Nephron progenitor cell (in vitro differentiated cells): ENCODE data around the gene ABL1.

Source experiments
- DNase-seq: peaks from one replicate; pipeline ENCODE4 v3.0.0; 2021
- H3K27ac Mint-ChIP-seq: 2 replicates; pipeline ENCODE4 v1.8.0; 2021; ENCODE audit warnings: mild to moderate bottlenecking, moderate library complexity, mixed read lengths
- H3K27me3 Mint-ChIP-seq: 2 replicates; pipeline ENCODE4 v1.8.0; 2021; ENCODE audit warnings: mild to moderate bottlenecking, low read depth, mixed read lengths; ENCODE audit not compliant: poor library complexity
- H3K36me3 Mint-ChIP-seq: 2 replicates; pipeline ENCODE4 v1.8.0; 2021; ENCODE audit warnings: low read depth, mixed read lengths
- H3K4me1 Mint-ChIP-seq: 2 replicates; pipeline ENCODE4 v1.8.0; 2021; ENCODE audit warnings: mixed read lengths
- H3K4me3 Mint-ChIP-seq: 2 replicates; pipeline ENCODE4 v1.8.0; 2021; ENCODE audit warnings: mild to moderate bottlenecking, moderate library complexity, mixed read lengths
- H3K9me3 Mint-ChIP-seq: 2 replicates; pipeline ENCODE4 v1.8.0; 2021; ENCODE audit warnings: mild to moderate bottlenecking, moderate library complexity, mixed read lengths
- CTCF ChIP-seq: fragments of 200-600 bp; sonication (generic); IDR thresholded peaks from 2 replicates; pipeline ENCODE4 v1.5.0; 2021; ENCODE audit warnings: antibody characterized with exemption

ABL1 gene

GRCh38 chr9:130920762-130921299 is 85.8 kb downstream of the ABL1 start:
- TF ChIP-seq CTCF: no peak
- peak; percentile 53 for DNase-seq
- no peaks in the 10 kb centered on the region for H3K36me3 Mint-ChIP-seq
- H3K4me1 Mint-ChIP-seq: peaks cover 55% of the 10 kb centered on the region
- no peak overlapping the region for H3K27ac Mint-ChIP-seq
- no peaks in the 10 kb centered on the region for H3K9me3 Mint-ChIP-seq
- no peak overlapping the region for H3K4me3 Mint-ChIP-seq
- peaks cover 4% of the 10 kb centered on the region for H3K27me3 Mint-ChIP-seq

GRCh38 chr9:130921300-130921988 is 86.4 kb downstream of the ABL1 start:
- no peak for TF ChIP-seq CTCF
- Mint-ChIP-seq H3K36me3 (no peaks in the 10 kb centered on the region), H3K4me1 (peaks cover 59% of the 10 kb centered on the region), H3K9me3 (no peaks in the 10 kb centered on the region), H3K4me3 (no peak overlapping the region), H3K27me3 (peaks cover 4% of the 10 kb centered on the region), H3K27ac (peak overlapping the region; percentile 90)
- DNase-seq: no peak

GRCh38 chr9:130921989-130922892 is 87.2 kb downstream of the ABL1 start:
- TF ChIP-seq CTCF: no peak
- no peaks in the 10 kb centered on the region for H3K9me3 Mint-ChIP-seq
- peak overlapping the region; percentile 90 for H3K27ac Mint-ChIP-seq
- DNase-seq: no peak
- H3K4me1 Mint-ChIP-seq: peaks cover 55% of the 10 kb centered on the region
- H3K4me3 Mint-ChIP-seq: peak overlapping the region; percentile 54
- no peaks in the 10 kb centered on the region for H3K36me3 Mint-ChIP-seq
- peaks cover 4% of the 10 kb centered on the region for H3K27me3 Mint-ChIP-seq

GRCh38 chr9:130922893-130923610 is 88.0 kb downstream of the ABL1 start:
- no peak for TF ChIP-seq CTCF
- Mint-ChIP-seq H3K4me1 (peaks cover 57% of the 10 kb centered on the region), H3K9me3 (no peaks in the 10 kb centered on the region), H3K36me3 (no peaks in the 10 kb centered on the region), H3K4me3 (peak overlapping the region; percentile 54), H3K27me3 (peaks cover 4% of the 10 kb centered on the region), H3K27ac (peak overlapping the region; percentile 68)
- DNase-seq: no peak

- no peak for TF ChIP-seq CTCF
- Mint-ChIP-seq H3K9me3 (no peaks in the 10 kb centered on the region), H3K4me1 (peaks cover 62% of the 10 kb centered on the region), H3K27me3 (peaks cover 4% of the 10 kb centered on the region), H3K27ac (no peak overlapping the region), H3K36me3 (no peaks in the 10 kb centered on the region), H3K4me3 (no peak overlapping the region)
- no peak for DNase-seq
Observed at GRCh38 chr9:130923611-130924447, 88.8 kb downstream of the ABL1 start.
